Glomerular visceral epithelial cell (primary cell): ENCODE results near the gene SAMD8.
A peak's percentile ranks its signal among the peaks of the same experiment; 100 is the strongest.

Experiments
- DNase-seq: peaks from one replicate; pipeline ENCODE4 v3.0.0-alpha.2; 2016; ENCODE audit errors: extremely low spot score

SAMD8 gene

DNA sequence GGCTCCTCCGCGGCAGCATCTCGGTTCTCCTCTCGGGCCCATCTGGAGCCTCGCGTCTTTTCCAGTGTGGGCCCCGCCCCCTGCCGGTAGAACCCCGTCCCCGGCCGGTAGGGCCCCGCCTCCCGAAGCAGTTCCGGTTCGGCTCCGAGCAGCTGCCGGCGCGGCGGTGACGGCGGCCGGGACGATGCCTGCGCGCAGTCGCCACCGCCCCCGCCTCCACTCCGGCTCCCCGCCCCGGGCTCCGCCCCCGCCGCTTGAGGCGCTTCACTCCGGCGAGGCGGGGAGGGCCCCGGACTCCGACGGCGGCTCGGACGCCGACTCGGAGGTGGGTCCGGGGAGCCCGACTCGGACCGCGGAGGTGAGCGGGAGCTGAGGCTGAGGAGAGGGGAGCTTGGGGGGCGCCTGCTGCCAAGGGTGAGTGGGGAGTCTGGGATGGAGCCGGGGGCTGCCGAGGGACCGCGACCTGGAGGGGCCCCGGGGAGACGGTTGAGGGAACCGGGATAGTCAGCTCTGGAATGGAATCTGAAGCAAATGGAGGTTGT, at the start of gene SAMD8:
SAMD8 (plus strand) TSS at position 292 of the 542 bp plus-strand sequence. CDS start 38,873 bp downstream, outside the sequence.
- peak; percentile 96 for DNase-seq

DNA sequence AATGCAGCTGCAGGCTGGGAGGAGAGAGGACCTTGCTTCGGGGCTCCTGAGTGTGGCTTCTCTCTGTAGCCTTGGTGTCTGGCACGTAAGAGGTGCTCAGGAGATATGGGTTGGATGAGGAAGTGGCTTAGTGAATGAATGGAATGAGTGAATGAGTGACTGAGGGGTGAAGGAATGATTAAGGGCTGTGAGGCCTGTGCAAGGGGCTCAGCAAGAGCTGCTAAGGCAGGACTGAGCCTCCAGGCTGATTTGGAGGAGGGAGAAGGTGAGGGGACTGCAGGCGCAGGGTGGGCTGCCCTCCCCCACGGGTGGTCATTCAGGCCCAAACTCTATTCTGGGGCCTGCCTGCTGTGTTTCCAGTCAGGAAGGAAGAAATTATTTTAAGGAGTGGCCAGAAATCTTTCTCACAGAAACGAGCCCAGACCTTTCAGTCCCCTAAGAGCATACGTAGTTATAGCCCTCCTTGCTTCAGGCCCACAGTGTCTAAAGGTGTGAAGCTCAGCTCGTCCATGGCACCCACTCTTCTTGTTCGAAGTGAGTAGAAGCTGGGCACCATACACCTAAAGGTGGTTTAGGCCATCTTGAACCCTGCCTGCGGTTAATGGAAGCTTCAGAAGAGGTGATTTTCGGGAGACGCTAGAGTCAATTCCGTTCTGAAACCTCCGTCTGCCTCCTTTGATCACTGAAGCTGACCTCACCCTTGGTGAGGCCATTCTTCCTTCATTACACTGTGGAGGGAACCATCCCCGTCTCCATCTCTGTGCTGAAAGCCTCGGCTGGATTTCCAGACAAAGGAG, 49.5 kb upstream of the SAMD8 start:
- DNase-seq, result no peak

DNA sequence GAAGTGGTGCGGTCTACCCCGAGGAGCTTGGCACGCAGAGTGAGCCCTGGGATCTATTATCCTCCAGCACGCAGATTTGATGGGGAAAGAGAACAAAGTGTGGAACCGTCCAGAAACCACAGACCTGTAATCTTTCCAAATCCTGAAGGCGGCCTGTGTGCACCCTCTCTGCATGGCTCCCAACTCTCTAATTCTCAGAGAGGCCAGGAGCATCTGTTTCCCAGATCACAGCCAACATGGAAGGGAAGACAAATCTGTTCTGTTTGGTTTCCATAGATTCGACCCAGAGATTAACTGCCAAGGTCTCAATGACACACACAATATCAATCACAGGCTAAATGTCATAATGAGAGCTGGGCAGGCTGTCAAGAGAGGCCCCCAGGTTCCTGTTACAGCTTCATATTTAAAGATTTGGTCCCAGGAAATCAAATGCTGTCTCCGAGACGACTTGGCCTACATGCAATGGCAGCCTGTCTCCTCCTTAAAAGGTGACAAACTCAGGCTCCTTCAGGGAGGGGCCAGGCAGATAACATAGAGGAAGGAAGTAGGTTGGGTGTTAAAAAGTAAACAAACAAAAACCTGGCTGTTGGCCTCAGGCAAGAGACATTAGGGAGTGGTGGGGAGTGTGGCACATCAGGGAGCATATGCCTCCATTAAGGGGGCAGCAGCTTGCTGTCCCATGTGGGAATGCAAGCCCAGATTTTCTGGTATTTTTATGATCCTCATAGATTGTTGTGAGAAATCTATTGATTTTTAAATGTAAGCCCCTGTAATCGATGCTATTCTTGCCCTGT, 48.8 kb upstream of the SAMD8 start:
- no peak for DNase-seq

DNA sequence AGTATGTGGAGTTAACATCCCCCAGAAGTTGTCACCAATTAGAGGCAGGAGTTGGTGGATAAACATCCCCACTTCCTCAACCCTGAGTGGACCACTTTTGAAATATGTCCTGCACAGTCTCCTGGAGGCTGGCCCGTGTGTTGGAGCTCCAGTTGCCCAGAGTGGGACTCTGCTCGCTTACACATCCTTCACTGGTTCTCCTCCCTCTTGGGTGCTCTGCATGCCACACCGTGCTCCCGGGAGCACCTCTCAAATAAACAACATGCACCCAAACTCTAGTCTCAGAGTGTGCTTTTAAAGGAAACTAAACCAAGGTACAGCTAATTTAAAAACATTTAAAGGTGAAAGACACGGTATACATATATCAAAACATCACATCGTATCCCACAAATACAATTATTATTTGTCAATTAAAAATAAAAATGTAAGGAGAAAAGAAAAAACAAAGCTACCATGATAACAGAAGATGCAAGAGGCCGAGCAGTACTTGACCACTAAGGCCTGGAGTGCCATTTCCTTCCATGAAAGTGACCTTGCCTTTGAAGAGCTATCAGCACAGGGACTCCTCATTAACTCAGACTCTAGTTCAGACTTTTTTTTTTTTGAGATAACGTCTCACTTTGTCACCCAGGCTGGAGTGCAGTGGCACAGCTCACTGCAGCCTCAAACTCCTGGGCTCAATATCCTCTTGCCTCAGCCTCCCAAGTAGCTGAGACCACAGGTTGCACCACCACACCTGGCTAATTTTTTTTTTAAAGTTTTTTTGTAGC, 47.8 kb upstream of the SAMD8 start:
- DNase-seq, result no peak

DNA sequence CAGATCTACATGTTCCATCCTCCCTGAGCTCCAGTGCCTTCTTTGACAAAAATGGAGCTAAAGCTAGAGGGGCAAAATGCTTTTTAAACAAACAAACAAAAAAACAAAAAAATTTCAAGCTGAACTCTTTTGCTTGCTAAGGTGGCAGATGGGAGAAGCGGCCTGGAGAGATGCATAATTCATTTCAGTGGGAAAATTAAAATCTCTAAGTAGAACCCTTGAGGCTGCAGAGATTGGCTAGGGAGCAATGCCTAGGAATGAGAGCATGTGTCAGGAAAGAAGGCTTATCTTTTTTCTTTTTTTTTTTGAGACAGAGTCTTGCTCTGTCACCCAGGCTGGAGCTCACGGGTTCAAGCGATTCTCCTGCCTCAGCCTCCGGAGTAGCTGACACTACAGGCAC, 46.4 kb upstream of the SAMD8 start:
- DNase-seq, result no peak

DNA sequence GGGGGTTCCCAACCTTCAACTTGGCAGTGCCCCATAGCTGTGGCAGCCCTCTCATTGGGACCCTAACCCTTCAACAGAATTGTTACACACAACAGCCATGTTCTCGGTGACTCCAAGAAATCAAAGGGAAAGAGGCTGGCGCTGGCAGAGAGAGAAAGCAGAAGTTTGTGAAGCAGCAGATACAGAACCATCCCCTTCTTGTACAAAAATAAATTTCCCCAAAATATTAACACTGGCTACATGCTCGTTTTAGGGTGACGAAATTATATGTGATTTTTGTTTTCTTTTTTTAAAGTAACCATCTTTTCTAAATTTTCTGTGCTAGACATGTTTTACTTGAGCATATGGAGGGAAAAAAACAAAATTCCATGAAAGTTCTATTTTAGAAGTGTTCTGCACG, 45.2 kb upstream of the SAMD8 start:
- DNase-seq, result no peak

DNA sequence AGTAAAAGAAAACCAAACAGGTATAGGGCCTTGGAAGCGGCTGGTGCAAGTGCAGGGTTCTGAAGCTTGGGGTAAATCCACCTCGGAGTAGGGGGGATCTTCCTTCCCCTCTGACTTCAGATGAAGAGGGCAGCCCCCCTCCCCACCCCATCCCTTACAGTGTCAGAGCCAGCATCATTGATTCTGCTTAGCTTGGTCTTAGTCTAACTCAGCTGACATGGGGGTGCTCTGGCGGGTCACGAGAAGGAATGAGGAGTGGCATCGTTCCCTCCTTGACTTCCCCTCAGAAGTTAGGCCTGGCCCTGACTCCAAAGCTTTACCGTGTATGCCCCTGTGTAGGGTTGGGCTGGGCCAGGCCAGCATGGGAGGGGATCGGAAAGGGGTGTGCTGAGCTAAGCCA, 44.2 kb upstream of the SAMD8 start:
- no peak for DNase-seq

DNA sequence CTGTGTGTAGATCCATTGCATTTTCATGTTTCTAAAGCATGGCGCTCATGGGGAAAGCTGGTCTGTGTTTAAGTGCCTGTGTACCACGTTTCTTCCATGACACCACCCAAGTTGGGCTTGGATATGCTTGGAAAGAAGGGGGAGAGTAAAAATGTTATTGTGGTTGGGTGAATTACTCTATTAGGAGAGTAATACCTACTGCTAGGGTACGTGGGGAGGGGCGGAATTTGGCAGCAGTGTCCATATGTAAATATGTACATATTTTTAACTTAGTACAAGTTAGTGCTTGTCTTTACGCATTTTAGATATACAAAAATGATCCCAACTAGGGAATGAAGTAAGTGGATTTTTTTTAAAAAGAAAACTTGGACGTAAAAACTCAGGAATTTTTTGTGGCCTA, 42.9 kb upstream of the SAMD8 start:
- DNase-seq, result no peak

DNA sequence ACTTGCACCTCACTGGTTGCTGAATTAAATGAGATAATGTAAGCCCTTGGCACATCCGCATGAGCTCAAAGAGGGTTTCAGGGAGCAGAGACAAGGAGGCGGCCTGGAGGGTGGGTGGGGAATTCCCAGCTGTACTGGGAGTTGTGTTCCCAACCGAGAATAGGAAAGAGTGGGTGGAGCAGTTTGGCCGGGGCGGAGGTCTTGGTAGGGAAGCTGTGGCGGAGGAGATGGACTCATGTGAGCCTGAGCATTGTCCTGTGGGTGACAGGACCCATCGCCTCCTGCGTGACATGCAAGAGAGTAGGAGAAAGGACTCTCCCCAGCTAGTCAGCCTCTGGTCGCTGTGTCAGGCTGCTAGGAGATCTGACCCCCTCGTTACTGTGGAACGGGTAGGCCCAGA, 41.0 kb upstream of the SAMD8 start:
- no peak for DNase-seq

DNA sequence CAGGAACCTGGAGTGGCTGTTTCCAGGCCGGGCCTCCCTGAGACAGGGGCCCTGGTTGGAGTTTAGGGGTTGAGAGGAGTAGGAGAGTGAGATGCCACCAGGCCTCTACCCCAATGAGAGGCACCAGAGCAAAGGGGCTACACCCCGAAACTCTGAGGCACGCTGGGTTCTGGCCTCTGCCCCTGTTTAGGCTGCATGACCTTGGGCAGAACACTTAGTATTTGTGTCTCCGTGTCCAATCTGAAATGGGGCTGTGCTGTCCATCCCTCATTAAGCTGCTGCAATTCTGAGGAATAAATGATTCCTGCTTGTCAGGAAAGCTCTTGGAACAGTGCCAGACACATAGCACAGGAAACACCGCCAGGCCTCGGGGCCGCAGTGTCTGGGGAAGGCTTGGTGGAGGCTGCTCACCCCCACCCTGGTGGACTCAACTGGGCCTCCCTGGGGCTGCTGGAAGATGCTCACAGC, 40.5 kb upstream of the SAMD8 start:
- DNase-seq, result no peak

DNA sequence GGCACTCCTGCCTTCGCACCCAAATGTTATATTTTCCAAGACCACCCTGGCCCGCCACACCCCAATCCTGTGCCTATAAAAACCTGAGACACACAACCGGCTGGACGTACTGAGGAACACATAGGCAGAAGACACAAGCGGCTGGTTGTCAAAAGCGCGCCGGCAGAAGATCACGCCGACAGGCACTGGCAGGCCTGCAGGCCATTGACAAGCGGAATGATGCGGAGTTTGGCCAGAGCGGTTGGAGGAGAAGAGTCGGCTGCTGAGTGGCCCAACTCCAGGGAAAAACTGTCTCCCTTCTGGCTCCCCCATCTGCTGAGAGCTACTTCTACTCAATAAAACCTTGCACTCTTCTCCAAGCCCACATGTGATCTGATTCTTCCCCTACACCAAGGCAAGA, 39.7 kb upstream of the SAMD8 start:
- DNase-seq, result no peak

DNA sequence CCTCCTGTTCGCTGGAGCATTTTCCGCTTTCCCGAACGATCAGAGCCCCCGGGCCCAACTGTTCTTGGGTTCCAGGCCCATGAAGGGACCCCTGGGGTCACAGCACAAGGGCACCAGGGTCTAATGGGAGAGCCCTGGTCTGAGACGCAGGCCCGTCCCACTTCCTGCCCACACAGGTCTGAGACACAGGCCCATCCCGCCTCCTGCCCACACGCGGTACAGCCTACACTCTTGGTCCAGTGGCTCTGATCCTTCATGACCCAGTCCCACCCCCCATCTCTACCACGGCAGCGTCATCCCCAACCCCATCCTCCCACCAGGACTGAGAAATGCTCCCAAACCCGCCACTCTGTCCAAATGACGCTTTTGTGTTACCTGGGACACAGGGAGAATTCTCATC, 38.7 kb upstream of the SAMD8 start:
- no peak for DNase-seq

DNA sequence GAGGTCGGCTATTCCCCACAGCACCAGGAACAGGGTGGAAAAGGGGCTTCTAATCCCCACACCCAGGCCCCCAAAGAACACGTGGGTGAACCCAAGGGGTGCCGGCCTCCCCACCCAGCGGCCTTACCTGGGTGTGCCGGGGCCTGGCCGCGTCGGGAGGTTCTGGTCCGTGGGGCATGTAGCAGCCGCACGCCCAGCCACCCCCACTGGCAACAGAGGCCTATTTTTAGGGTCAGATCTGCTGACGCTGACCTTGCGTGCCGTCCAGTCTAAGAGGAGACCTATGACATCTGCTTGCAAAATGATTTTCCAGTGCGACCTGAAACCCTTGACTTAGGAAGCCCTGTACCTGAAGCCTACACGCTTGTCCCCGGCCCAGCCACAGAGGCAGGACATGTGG, 38.0 kb upstream of the SAMD8 start:
- no peak for DNase-seq

DNA sequence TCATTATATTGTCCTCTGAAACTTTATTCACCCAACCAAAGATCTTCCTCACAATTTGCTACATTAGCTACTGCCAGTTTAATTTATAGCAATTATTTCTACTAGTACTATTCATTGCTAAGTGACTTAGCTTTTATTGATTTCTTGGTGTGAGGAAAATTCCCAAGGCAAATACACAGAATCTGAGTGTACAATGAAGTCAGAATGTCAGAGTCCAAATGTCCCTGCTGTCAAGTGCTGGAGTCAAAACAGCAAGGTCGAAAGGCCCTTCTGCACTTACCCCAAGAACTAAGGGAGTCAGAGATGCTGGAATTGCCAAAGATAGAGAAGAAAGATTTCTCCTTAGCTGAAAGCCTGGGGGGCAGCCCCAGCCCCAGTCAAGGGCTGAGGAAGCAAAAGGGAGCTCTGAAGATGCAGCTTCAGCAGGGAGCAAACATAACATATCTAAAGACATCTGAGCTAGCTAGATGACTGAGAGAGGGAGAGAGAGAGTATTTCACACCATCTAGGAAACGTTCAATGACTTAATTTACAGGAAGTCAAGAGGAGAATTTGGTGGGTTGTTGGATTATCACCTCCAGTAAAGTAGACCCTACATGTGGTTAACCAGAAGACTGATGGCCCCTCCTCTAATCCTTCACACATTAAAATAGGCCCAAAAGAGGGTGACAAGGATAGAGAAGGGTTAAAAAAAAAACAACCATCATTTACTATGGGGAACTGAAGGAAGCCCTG, 36.6 kb upstream of the SAMD8 start:
- no peak for DNase-seq

DNA sequence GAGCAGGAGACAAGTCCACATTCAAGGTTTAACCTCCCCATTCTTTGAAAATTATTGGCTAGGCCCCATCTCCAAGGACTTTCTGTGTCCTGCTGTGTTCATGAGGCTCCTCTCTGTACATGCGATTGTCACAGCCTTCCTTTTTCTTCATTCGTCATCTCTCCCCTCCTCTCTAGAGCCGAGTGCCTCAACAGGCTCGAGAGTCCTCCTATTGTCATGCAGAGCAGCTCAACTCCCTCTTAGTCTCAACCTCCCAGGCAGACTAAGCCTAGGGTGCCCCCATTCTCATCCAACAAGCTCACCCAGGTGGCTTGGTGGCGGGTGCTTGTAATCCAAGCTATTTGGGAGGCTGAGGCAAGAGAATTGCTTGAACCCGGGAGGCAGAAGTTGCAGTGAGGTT, 35.1 kb upstream of the SAMD8 start:
- no peak for DNase-seq

DNA sequence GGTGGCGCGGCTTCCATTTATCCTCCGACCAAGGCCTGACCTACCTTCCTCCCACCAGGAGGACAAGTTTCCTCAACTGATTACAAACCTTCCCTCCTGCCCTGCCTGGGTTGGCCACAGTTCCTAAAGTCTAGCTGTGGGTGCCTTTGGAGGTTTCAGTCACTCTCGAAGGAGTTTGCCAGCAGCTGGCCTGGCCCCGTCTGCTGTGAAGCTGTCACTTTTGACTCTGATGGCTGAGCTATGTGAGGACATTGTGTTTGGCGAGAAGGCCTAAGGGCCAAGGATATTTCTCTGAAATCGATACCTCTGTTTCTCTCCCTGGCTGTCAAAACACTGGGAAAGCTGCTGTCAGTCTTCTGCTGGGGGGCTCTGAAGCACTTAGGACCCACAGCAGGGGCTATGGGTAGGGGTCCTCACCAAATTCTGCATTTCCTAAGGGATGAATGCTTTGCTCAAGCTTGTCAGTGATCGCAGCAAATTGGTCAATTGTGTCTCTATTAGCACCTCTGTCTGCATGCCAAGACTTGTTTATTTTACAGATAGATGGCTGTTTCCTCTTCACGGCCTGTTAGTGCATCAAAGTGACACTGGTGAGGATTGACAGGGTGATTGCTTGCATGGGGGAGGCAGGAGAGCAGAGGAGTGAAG, 31.9 kb upstream of the SAMD8 start:
- no peak for DNase-seq

DNA sequence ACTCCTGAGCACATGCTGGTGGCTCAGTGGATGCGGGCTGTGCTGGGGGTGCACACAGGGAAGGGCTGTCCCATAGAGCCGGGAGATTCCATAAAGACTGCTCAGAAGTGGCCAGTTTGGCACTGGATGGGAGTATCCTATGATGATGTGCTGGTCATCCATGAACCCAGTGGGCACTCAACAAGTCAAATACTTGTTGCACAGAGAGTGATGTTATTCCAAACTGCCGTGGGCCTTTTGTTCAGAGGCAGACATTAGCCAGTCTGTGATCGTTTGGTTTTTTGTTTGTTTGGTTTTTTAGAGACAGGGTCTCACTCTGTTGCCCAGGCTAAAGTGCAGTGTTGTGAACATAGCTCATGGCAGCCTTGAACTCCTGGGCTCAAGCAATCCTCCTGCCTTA, 30.9 kb upstream of the SAMD8 start:
- no peak for DNase-seq

DNA sequence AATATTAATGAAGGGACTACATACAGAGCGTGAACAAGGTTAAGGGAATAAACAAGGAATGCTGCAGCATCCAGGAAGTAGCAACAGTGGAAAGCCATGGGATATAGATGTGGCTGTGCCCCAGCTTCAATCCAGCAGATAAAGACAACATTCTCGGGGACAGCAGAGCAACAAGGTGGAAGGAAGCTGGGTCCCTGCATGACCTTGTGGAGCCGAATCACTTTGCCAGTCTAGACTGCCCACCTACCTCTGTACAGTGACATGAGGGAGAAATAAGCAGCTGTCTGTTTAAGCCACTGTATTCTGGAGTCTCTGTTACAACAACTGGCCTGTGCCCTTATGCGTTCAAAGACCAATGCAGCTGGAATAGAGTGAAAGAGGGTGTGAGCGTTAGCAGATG, 30.1 kb upstream of the SAMD8 start:
- DNase-seq, result no peak

DNA sequence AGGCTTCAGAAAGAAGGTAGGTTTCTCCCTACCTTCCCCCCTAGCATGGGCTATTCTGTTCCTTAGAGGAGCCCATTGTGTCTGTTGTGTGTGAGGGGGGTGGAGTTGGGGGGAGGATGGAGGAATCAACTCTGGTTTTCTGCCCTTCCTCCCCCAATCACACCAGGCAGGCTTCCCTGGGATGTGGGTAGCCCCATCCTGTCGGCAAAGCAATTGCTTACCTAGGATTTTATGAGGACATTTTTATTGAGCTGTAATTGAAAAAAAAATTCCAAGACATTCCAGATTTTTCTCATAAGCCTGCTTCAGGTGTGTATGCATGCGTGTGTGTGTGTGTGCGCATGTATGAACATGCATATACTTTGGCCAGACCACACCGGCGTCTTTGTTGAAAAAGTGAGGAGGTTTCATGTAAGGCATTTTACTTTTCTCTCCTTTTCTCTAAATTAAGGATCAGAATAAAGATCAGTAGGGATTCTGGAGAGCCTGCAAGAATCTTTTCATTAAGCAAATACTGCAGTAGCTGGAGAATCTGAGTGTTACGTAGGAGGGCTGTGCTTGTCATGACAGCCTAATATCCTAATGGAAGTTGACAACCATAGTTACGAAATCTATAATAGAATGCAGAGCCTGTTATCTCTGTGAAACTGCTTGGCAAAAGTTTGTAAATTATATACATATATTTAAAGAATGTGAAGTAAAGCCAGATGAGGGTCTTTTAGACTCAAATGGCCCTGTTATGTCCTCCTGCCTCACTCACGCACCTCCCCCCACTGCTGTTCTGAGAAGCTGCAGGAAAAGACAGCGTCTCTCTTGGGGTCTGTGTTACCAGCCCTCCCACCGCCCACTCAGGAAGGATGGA, 27.3 kb upstream of the SAMD8 start:
- DNase-seq, result no peak

DNA sequence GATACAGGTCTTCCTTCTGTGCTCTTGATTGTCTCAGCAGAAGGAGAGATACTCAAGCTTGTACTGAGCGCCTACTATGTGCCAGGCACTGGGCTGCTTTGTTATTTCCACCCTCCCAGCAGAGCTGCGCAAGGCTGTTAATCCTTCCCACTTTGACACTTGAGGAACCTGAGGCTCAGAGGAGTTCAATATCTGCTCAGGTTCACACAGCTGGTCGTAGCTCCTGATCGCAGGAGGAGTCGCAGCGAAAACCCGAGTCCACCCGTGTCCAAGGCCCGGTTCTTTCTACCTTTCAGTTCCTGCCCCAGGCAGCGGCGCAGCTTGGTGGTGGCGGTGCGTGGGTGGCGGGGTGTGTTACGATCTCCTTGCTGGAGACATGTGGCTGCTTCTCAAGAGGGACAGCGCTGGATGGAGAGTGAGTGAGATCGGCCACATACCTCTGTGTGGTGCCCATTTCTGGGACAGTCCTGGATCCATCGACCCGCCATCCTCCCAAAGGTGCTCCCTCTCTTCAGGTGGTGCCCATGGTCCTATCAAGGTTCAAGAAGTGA, 26.5 kb upstream of the SAMD8 start:
- no peak for DNase-seq
